Heart left ventricle (tissue), 16 donors: ENCODE data around the gene SETBP1. TPM values are rescaled to one million over a fixed set of nuclear protein-coding genes. Genes with fewer than 3 reads are reported as not detected.

Experiments
- ATAC-seq, 4 donors: fragments of 200-7000 bp; cut with Tn5 transposase; one replicate each; pipeline ENCODE4 v1.9.1; 2020 to 2022; ENCODE audit warnings: moderate library complexity in 4 of 4, mild to moderate bottlenecking in 3 of 4, moderate number of reproducible peaks in 1 of 4
- DNase-seq, 5 donors: peaks; one replicate each; pipeline ENCODE4 v3.0.0-alpha.2; 2020
- H3K27ac ChIP-seq, 12 donors: fragments of 200-600 bp; sonication (generic) in 4 of 12; one replicate each; pipeline versions ENCODE4 v1.5.0 to v1.8.0; 2016 to 2022; ENCODE audit warnings: mild to moderate bottlenecking in 2 of 12
- H3K27me3 ChIP-seq, 9 donors: fragments of 200-600 bp; sonication (generic) in 2 of 9; one replicate each; pipeline versions ENCODE4 v1.5.1 to v1.8.0; 2016 to 2022; ENCODE audit warnings: mild to moderate bottlenecking in 3 of 9
- H3K36me3 ChIP-seq, 9 donors: fragments of 200-600 bp; sonication (generic) in 2 of 9; one replicate each; pipeline versions ENCODE4 v1.5.0 to v1.8.0; 2018 to 2022; ENCODE audit warnings: mild to moderate bottlenecking in 2 of 9
- H3K4me1 ChIP-seq, 12 donors: fragments of 200-600 bp; sonication (generic) in 4 of 12; one replicate each; pipeline versions ENCODE4 v1.5.0 to v1.8.0; 2016 to 2022; ENCODE audit warnings: mild to moderate bottlenecking in 3 of 12
- H3K4me3 ChIP-seq, 12 donors: fragments of 200-600 bp; sonication (generic) in 4 of 12; one replicate each; pipeline versions ENCODE4 v1.5.0 to v1.8.0; 2017 to 2022; ENCODE audit warnings: mild to moderate bottlenecking in 9 of 12, moderate library complexity in 4 of 12
- H3K9me3 ChIP-seq, 12 donors: fragments of 200-600 bp; sonication (generic) in 4 of 12; one replicate each; pipeline versions ENCODE4 v1.5.0 to v1.8.0; 2016 to 2022; ENCODE audit warnings: mild to moderate bottlenecking in 1 of 12
- POLR2A ChIP-seq, 2 donors: fragments of 450-650 bp; IDR thresholded peaks; one replicate each; pipeline ENCODE4 v1.6.1; 2017; ENCODE audit warnings: antibody characterized with exemption in 2 of 2, mild to moderate bottlenecking in 2 of 2, moderate library complexity in 2 of 2
- WGBS, 4 donors: extraction: QIAGEN DNeasy Blood & Tissue Kit in 2 of 4; methylation state at CpG; one replicate each; pipeline versions ENCODE4 v1.1.5 to v1.1.7; 2013 to 2018; 5-methylcytosine and 5-hydroxymethylcytosine counted together
- intact Hi-C, 10 donors: fragments of 100-400 bp; cut with DNase I; formaldehyde crosslinking; loops; one replicate each; pipeline versions ENCODE4 v1.11.1 to v1.14.2; 2022
- polyA plus RNA-seq, 2 donors: library from polyadenylated mRNA; stranded (reverse); fragments of 200-250 nt; gene quantifications; one replicate each; pipeline ENCODE4 v1.2.3, GENCODE V29; 2013
- total RNA-seq, 9 donors: library from RNA; depleted of rRNA in 2 of 9; stranded (reverse); fragments of >200 nt in 2 of 9; fragmentation: NEBNext Ultra II Directional in 3 of 9; extraction: Animal tissue kit (Norgen Biotek cat#: 25700) in 3 of 9; gene quantifications; one replicate each; pipeline versions ENCODE4 v1.1.0 to v1.2.4, GENCODE V29; 2016 to 2023
- TF ChIP-seq, protein P1 (sequence below), 12 donors: fragments of 200-600 bp; sonication (generic) in 4 of 12; IDR thresholded peaks; one replicate each; pipeline versions ENCODE4 v1.5.0 to v1.8.0; 2018 to 2022; ENCODE audit warnings: antibody characterized with exemption in 12 of 12, mild to moderate bottlenecking in 5 of 12
- donor health status: ischemic (EF 13 %, LVEDD 7.1; RV severe dilation, severe dysfunction).
- donor health status: healthy with polysubstance abuse.
- donor health status: DM: no; HTN: yes; CAD: no.
- donor health status: DM: no; HTN: no; CAD: no.
- donor health status: ischemic (EF 25% LVEDD 6.9; RV normal size, moderate dysfunction).
- donor health status: ischemic (EF 25% LVEDD 5.7; RV mildly dilated, moderate dysfunction).
- donor health status: healthy.
- donor health status: DM: yes; HTN: yes; CAD: no.
- donor health status: ischemic (EF 35%, LVEDD 5.7; RV mildly dilated, moderate dysfunction).
- donor health status: nonischemic (EF 11% LVEDD 7.7; RV severe dilation, severe dysfunction).
- donor health status: DM: yes; HTN: yes; CAD: no.
- donor health status: PGD.
- donor health status: ischemic (EF 29% LVEDD 5.4; RV normal size, mild dysfunction).
- donor health status: nonischemic (EF 23%, LVEDD 6.1; RV moderate dilation, normal function).

Gene SETBP1
- total and polyA plus RNA-seq, 11 donors, result 1.2 to 10.6 (median 5.5) TPM

DNA sequence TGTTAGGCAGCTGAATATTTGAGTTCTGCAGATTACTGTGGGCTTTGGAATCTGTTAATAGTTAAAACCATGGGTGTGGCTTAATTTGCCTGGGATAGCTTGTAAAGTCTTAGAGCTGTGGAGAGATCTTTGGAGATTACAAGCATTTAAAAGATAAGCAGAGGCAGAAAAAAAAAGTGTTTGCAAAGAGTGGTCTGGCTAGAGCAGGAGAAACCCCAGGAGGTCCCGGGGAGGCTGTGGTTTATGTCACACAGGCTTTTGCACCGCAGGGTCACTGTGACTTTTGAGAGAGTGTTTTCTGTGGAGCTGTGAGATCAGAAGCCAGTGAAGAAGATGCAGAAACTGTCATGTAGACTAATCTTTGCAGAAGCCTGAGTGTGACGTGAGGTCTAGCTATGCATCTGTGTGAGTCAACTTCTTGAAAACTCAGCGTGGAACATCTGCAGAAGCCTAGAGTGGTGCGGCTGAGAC, 49.0 kb downstream of the SETBP1 start:
- H3K4me3 ChIP-seq, result no peak overlapping the region

DNA sequence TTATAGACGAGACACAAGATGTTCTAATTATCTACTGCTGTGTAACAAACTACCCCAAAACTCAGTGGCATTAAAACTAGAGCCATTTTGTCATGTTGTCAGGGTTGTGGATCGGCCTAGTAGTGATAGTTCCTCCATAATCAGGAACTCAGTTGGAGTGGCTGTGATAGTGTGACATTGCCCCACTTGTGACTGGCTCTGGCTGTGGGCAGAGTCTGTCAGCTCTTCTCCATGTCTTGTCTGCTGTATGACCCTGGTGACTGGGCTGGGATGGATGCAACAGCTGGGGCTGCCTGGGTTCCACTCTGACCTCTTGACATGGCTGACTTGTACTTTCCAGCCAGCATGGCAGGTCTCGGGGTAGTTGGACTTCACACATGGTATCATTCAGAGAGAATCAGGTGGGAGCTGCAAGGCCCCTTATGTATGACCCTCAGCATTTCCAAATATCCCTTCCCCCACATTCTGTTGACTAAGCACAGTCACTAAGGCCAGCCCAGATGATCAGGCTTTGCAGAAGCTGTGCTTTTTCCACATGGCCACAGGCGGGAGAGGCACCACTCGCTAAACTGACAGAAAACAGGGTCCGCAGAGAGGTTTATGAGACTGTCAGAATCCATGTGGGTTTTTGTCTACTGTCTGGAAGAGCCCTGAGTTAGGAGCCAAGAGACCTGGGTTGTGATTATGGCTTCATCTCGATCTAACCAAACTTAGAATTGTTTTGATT, 50.3 kb downstream of the SETBP1 start:
- Histone ChIP-seq H3K36me3 (no peaks in the 10 kb centered on the region), H3K27ac (peak overlapping the region in 1 of 12 donors; percentile 40), H3K4me1 (peaks cover 0 to 55% (median 9%) of the 10 kb centered on the region in 12 donors), H3K9me3 (no peaks in the 10 kb centered on the region), H3K4me3 (no peak overlapping the region), H3K27me3 (peaks cover 0 to 29% (median 0%) of the 10 kb centered on the region in 9 donors)
- DNase-seq, result no peak
- WGBS, 4 donors, result 93 to 97% (median 96%) methylated on average over 5 to 7 of the region's 7 CpGs
- ATAC-seq, result no peak
- TF ChIP-seq, protein P1, sequence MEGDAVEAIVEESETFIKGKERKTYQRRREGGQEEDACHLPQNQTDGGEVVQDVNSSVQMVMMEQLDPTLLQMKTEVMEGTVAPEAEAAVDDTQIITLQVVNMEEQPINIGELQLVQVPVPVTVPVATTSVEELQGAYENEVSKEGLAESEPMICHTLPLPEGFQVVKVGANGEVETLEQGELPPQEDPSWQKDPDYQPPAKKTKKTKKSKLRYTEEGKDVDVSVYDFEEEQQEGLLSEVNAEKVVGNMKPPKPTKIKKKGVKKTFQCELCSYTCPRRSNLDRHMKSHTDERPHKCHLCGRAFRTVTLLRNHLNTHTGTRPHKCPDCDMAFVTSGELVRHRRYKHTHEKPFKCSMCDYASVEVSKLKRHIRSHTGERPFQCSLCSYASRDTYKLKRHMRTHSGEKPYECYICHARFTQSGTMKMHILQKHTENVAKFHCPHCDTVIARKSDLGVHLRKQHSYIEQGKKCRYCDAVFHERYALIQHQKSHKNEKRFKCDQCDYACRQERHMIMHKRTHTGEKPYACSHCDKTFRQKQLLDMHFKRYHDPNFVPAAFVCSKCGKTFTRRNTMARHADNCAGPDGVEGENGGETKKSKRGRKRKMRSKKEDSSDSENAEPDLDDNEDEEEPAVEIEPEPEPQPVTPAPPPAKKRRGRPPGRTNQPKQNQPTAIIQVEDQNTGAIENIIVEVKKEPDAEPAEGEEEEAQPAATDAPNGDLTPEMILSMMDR (IDR thresholded peaks at IDR 0.05), result no peak
- TF ChIP-seq POLR2A (IDR thresholded peaks at IDR 0.05), result no peak
- intact Hi-C loops, result no loop called here

More for the DNA sequence above, 49.0 kb downstream of the SETBP1 start:
- H3K4me1 ChIP-seq, result peaks cover 0 to 61% (median 21%) of the 10 kb centered on the region in 12 donors
- H3K9me3 ChIP-seq, result no peaks in the 10 kb centered on the region
- WGBS, 4 donors, result 78 to 89% (median 84%) methylated on average over 5 of the region's 5 CpGs
- ATAC-seq, result no peak
- H3K36me3 ChIP-seq, result no peaks in the 10 kb centered on the region
- peak overlapping the region in 1 of 12 donors; percentile 40 for H3K27ac ChIP-seq
- no peak for DNase-seq
- intact Hi-C loops, result no loop called here
- peaks cover 0 to 23% (median 0%) of the 10 kb centered on the region in 9 donors for H3K27me3 ChIP-seq
- TF ChIP-seq POLR2A (IDR thresholded peaks at IDR 0.05), result no peak
- TF ChIP-seq, protein P1 (IDR thresholded peaks at IDR 0.05), result no peak

DNA sequence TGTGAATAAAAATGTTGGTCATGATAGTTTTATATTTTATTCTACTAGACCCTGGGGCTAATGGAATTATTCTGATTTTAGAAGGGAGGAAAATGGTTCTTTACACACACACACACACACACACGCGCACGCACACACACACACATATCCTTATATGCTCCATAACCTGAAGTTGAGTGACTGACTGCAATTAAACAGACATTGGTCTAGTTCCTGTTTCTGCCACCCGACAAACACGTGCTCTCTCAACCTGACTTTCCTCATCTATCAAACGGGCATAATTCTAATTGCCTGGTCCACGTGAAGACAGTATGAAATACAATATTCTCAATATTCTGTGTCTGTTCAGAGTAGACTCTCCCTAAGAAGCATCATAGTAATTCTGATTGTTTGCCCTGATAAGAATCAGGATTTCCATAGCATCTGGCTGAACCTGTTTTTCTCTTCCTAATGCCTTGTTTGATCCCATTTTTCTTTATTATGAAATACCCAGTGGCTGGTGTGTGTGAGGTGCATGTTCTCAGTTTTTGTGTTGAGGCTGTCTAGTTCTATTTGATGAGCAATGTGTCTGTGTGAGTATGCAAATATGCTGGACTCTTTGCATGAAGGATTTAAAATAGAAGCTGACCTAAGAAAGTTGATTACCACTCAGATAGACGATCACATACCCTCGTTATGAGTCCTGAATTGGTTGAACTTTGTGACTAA, 51.0 kb downstream of the SETBP1 start:
- Histone ChIP-seq H3K27me3 (peaks cover 0 to 36% (median 0%) of the 10 kb centered on the region in 9 donors), H3K9me3 (no peaks in the 10 kb centered on the region), H3K4me1 (peaks cover 0 to 48% (median 1%) of the 10 kb centered on the region in 12 donors), H3K27ac (peak overlapping the region in 1 of 12 donors; percentile 40), H3K36me3 (no peaks in the 10 kb centered on the region), H3K4me3 (no peak overlapping the region)
- no peak for ATAC-seq
- WGBS, 4 donors, result 90 to 94% (median 93%) methylated on average over 9 of the region's 9 CpGs
- TF ChIP-seq POLR2A (IDR thresholded peaks at IDR 0.05), result no peak
- TF ChIP-seq, protein P1 (IDR thresholded peaks at IDR 0.05), result no peak
- no peak for DNase-seq
- intact Hi-C loops, result no loop called here

DNA sequence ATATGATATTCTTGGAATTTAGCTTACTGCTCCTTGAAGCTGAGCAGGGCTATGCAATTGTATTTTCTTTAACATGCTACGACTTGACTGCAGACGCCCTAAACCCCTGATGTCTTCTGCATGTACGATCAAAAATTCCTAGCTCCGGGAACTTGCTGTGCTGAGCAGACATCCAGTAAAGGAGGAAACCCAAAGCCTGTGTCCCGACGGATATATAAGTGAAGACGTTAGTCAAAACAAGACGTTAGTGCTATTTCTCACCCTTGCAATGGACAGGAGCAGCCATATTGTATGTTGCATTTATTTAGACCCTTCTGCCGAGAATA, 51.5 kb downstream of the SETBP1 start:
- TF ChIP-seq POLR2A (IDR thresholded peaks at IDR 0.05), result no peak
- TF ChIP-seq, protein P1 (IDR thresholded peaks at IDR 0.05), result no peak
- peak overlapping the region in 1 of 12 donors; percentile 40 for H3K27ac ChIP-seq
- ATAC-seq, result no peak
- DNase-seq, result no peak
- 95 to 98% (median 96%) methylated on average over 9 of the region's 9 CpGs for WGBS, 4 donors
- H3K36me3 ChIP-seq, result no peaks in the 10 kb centered on the region
- intact Hi-C loops, result no loop called here
- H3K4me3 ChIP-seq, result no peak overlapping the region
- H3K9me3 ChIP-seq, result no peaks in the 10 kb centered on the region
- peaks cover 0 to 45% (median 2%) of the 10 kb centered on the region in 12 donors for H3K4me1 ChIP-seq
- H3K27me3 ChIP-seq, result peaks cover 0 to 35% (median 0%) of the 10 kb centered on the region in 9 donors
